Measurements from ENCODE around the gene C16orf78.

The C16orf78 gene

DNA sequence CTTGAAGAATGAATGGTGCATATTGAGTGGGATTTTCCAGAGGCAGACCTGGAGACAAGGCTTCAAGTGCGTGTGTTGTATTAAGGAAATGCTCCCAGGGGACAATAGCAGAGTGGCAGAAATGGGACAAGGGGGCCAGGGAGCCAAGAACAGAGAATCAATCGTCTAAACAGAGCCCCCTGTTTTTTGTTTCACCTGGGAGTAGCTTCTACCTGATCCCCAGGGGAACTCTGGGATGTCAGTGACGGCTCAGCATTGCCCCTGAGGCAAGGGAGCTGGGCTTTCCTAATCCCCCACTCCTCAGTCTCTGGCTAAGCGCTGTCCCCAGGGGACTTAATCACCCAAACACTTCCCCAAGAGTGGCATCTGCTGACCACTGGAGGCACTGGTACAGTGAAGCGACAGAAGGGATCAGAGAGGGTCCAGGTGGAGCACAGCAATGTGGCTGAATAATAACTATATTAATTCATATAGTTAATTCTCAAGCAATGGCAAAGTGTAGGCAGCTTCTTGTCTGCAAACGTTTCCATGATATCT is 35.7 kb upstream of the C16orf78 start:
- FAIRE-seq (no peak), DNase-seq (ENCODE audit: insufficient read length, low spot score) (no peak)
- no peak for TF ChIP-seq POU2F2 (IDR thresholded peaks at IDR 0.05; ENCODE audit: low read depth, low read length)
- TF ChIP-seq POLR2AphosphoS5 (IDR thresholded peaks at IDR 0.05; ENCODE audit: low read depth, low read length): no peak
- TF ChIP-seq PAX5 (IDR thresholded peaks at IDR 0.05; ENCODE audit: insufficient read depth, low read length, severe bottlenecking): no peak
- TF ChIP-seq SPI1 (IDR thresholded peaks at IDR 0.05; ENCODE audit: low read depth, low read length): no peak
- TF ChIP-seq TAF1 (IDR thresholded peaks at IDR 0.05; ENCODE audit: low read depth, low read length): no peak
- no peak for TF ChIP-seq POLR2A (IDR thresholded peaks at IDR 0.05; ENCODE audit: low read depth, low read length)

DNA sequence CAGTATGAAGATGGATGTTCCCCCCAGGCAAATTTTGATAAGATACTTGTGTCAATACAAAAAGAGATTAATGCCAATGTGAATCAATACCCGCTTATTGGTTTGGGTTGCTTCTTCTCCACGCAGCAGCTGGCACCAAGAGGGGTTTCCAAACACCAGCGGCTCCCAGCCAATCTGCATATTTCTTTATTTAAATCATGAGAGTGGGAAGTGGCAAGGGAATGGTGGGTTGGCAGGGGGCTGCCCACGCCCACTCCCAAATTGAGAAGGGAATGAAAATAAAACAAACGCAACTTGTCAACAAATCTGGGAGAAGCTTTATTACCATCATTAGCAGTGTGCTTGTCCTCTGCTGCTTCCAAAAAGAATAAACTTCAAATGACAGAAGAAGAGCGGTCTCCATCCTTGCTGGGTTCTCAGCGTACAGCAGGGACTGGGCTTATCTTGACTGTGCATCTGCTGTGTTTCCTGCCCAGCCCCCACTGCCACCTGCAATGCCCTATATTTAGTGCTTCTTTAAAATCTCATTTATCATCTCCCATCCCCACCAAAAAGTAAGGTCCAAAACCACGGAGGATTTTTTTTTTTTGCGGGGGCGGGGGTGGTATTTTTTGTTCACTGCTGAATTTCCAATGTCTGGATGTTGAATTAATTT is 34.9 kb upstream of the C16orf78 start:
- TF ChIP-seq SPI1 (IDR thresholded peaks at IDR 0.05; ENCODE audit: low read depth, low read length): no peak
- no peak for TF ChIP-seq POLR2A (IDR thresholded peaks at IDR 0.05; ENCODE audit: low read depth, low read length)
- TF ChIP-seq PAX5 (IDR thresholded peaks at IDR 0.05; ENCODE audit: insufficient read depth, low read length, severe bottlenecking): no peak
- TF ChIP-seq POLR2AphosphoS5 (IDR thresholded peaks at IDR 0.05; ENCODE audit: low read depth, low read length): no peak
- no peak for TF ChIP-seq TAF1 (IDR thresholded peaks at IDR 0.05; ENCODE audit: low read depth, low read length)
- no peak for TF ChIP-seq POU2F2 (IDR thresholded peaks at IDR 0.05; ENCODE audit: low read depth, low read length)

DNA sequence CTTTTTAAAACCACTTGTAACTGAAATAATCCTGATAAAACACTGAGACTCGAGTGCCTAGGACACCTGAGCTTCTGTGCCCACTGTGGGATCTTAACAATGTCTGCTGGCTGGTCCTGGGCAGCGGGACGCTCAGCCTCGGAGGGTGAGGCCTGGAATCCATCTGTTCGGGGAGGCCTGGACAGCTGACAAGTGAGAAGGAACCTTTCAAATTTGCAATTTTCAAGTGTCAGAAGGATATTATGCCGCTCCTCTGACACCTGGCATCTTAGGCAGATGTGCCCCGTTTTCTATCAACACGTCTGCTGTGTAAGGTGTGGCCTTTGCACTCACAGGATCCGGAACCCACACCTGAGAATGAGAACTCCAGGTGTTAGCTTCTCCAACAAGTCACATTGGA is 33.1 kb upstream of the C16orf78 start:
- FAIRE-seq (no peak), DNase-seq (ENCODE audit: insufficient read length, low spot score) (no peak)
- TF ChIP-seq TAF1 (IDR thresholded peaks at IDR 0.05; ENCODE audit: low read depth, low read length) (no peak), POLR2AphosphoS5 (IDR thresholded peaks at IDR 0.05; ENCODE audit: low read depth, low read length) (no peak), POU2F2 (IDR thresholded peaks at IDR 0.05; ENCODE audit: low read depth, low read length) (no peak), POLR2A (IDR thresholded peaks at IDR 0.05; ENCODE audit: low read depth, low read length) (no peak), PAX5 (IDR thresholded peaks at IDR 0.05; ENCODE audit: insufficient read depth, low read length, severe bottlenecking) (no peak), SPI1 (IDR thresholded peaks at IDR 0.05; ENCODE audit: low read depth, low read length) (no peak)

More for the DNA sequence above, 34.9 kb upstream of the C16orf78 start:
- DNase-seq (ENCODE audit: insufficient read length, low spot score) (no peak), FAIRE-seq (no peak)

DNA sequence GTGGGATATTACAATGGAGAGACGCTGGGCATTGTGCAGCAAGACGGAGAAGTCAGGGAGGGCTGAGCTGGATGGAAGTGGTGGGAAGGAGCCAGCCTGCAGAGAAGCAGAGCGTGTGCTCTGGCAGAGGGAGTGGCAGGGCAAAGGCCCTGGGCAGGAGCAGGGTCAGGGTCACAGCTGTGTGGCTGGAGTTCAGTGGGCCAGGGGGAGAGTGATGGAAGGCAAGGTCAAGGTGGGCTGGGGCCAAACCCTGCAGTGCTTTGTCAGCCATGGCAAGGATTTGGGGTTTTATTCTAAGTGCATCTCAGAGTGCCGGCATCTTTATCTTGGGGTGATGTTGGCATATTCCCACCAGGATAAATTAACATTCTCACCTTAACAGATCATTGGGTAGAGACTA is 31.9 kb upstream of the C16orf78 start:
- DNase-seq (ENCODE audit: insufficient read length, low spot score) (no peak), FAIRE-seq (no peak)
- TF ChIP-seq TAF1 (IDR thresholded peaks at IDR 0.05; ENCODE audit: low read depth, low read length): no peak
- TF ChIP-seq SPI1 (IDR thresholded peaks at IDR 0.05; ENCODE audit: low read depth, low read length): no peak
- TF ChIP-seq PAX5 (IDR thresholded peaks at IDR 0.05; ENCODE audit: insufficient read depth, low read length, severe bottlenecking): no peak
- no peak for TF ChIP-seq POLR2AphosphoS5 (IDR thresholded peaks at IDR 0.05; ENCODE audit: low read depth, low read length)
- no peak for TF ChIP-seq POU2F2 (IDR thresholded peaks at IDR 0.05; ENCODE audit: low read depth, low read length)
- TF ChIP-seq POLR2A (IDR thresholded peaks at IDR 0.05; ENCODE audit: low read depth, low read length): no peak

DNA sequence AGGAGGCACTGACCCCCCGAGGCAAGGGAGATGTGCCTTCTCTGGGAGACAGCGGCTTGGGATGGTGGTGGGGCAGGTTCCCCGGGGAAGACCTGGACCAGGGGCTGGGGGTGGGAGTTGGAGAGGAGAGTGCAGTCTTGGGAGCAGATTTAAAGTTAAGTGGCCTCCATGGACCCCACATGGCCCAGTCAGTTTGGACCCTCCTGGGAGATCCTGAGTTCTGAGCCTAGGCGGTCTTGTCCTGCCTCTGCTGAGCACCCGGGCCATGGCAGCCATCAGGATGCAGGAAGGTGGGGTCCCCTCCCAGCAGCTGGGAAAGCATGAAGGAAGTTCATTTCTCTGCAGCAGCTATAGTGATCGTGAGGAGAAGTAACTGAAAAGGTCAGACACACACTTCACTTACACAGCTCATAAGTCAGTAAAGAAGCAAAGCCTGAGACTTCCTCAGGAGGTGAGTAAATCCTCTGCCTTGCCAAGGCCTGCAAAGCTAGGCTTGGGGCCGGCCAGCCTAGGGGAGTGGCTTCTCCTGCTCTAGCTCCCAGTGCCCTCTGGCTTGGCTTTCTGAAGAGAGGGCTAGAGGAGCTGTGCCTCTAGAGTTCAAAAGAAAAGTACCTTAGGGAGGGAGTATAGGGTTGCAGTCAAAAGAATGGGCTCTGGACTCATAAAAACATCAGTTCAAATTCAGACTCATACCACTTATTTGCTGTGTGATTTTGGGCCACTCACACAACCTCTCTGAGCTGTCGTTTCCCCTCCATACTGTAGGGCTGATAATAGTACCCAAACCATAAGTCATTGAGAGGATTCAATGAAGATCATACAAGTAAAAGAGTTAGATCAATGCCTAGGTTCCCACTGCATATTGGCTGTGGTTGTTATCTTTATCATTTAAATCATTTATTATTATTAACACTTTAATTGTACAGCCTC is 31.0 kb upstream of the C16orf78 start:
- DNase-seq (ENCODE audit: insufficient read length, low spot score) (no peak), FAIRE-seq (no peak)
- TF ChIP-seq POLR2A (IDR thresholded peaks at IDR 0.05; ENCODE audit: low read depth, low read length): no peak
- no peak for TF ChIP-seq POLR2AphosphoS5 (IDR thresholded peaks at IDR 0.05; ENCODE audit: low read depth, low read length)
- TF ChIP-seq POU2F2 (IDR thresholded peaks at IDR 0.05; ENCODE audit: low read depth, low read length): no peak
- TF ChIP-seq SPI1 (IDR thresholded peaks at IDR 0.05; ENCODE audit: low read depth, low read length): no peak
- no peak for TF ChIP-seq TAF1 (IDR thresholded peaks at IDR 0.05; ENCODE audit: low read depth, low read length)
- no peak for TF ChIP-seq PAX5 (IDR thresholded peaks at IDR 0.05; ENCODE audit: insufficient read depth, low read length, severe bottlenecking)

DNA sequence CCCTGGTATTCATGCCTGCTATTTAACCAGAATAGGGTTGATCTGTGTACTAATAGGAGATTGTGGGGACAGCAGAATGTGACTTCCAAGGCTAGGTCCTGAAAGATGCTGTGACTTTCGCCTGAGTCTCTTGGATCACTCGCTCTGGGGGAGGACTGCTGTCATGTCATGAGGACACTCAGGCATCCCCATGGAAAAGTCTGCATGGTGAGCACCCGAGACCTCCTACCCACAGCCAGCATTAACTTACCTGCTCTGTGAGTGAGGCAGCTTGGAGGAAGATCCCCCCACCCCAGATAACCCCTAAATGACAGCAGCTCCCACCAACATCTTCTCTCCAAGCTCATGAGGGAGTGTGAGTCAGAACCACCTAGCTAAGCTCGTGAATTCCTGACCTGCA is 30.3 kb upstream of the C16orf78 start:
- no peak for DNase-seq (ENCODE audit: insufficient read length, low spot score)
- TF ChIP-seq PAX5 (IDR thresholded peaks at IDR 0.05; ENCODE audit: insufficient read depth, low read length, severe bottlenecking) (no peak), POLR2AphosphoS5 (IDR thresholded peaks at IDR 0.05; ENCODE audit: low read depth, low read length) (no peak), POU2F2 (IDR thresholded peaks at IDR 0.05; ENCODE audit: low read depth, low read length) (no peak), POLR2A (IDR thresholded peaks at IDR 0.05; ENCODE audit: low read depth, low read length) (no peak), SPI1 (IDR thresholded peaks at IDR 0.05; ENCODE audit: low read depth, low read length) (no peak), TAF1 (IDR thresholded peaks at IDR 0.05; ENCODE audit: low read depth, low read length) (no peak)
- no peak for FAIRE-seq

DNA sequence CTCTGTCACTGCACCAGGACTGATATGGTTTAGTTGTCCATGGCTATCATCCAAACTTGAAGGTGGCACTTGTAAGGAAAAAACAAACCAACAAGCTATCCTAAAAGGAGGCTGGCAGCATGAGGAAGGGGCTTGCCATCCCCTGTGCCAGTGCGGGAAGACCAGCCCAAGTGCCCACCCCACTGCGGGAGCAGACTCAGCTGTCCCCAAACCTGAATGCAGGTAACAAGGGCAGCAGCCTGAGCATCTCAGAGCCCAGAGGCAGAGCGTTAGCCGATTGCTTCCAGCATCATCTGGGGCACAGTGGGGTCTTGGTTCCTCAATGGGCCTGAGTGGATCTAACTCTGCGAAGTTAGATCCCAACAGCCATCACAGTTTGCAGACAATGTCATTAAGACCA is 29.2 kb upstream of the C16orf78 start:
- DNase-seq (ENCODE audit: insufficient read length, low spot score) (no peak), FAIRE-seq (no peak)
- TF ChIP-seq SPI1 (IDR thresholded peaks at IDR 0.05; ENCODE audit: low read depth, low read length) (no peak), TAF1 (IDR thresholded peaks at IDR 0.05; ENCODE audit: low read depth, low read length) (no peak), POLR2AphosphoS5 (IDR thresholded peaks at IDR 0.05; ENCODE audit: low read depth, low read length) (no peak), POU2F2 (IDR thresholded peaks at IDR 0.05; ENCODE audit: low read depth, low read length) (no peak), PAX5 (IDR thresholded peaks at IDR 0.05; ENCODE audit: insufficient read depth, low read length, severe bottlenecking) (no peak), POLR2A (IDR thresholded peaks at IDR 0.05; ENCODE audit: low read depth, low read length) (no peak)

DNA sequence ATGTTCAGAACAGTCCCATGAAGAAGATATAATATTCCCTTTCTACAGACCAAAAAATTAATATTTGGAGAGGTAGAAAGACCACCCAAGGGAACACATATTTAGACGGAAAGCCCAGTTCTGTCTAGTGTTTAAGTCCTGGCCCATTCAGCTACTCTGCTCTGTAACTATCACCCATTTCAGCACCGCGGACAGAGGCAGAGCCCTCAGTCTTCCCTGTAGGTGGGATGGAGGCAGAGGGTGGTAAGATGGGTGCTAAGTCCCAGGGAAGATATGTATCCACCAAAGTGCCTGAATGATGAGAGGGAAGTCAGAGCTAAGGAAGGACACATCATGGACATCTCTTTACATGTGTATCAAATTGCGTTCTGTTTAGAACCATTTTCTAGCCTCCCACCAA is 27.8 kb upstream of the C16orf78 start:
- DNase-seq (ENCODE audit: insufficient read length, low spot score): no peak
- no peak for FAIRE-seq
- no peak for TF ChIP-seq POLR2A (IDR thresholded peaks at IDR 0.05; ENCODE audit: low read depth, low read length)
- TF ChIP-seq SPI1 (IDR thresholded peaks at IDR 0.05; ENCODE audit: low read depth, low read length): no peak
- no peak for TF ChIP-seq TAF1 (IDR thresholded peaks at IDR 0.05; ENCODE audit: low read depth, low read length)
- no peak for TF ChIP-seq POLR2AphosphoS5 (IDR thresholded peaks at IDR 0.05; ENCODE audit: low read depth, low read length)
- no peak for TF ChIP-seq PAX5 (IDR thresholded peaks at IDR 0.05; ENCODE audit: insufficient read depth, low read length, severe bottlenecking)
- TF ChIP-seq POU2F2 (IDR thresholded peaks at IDR 0.05; ENCODE audit: low read depth, low read length): no peak

DNA sequence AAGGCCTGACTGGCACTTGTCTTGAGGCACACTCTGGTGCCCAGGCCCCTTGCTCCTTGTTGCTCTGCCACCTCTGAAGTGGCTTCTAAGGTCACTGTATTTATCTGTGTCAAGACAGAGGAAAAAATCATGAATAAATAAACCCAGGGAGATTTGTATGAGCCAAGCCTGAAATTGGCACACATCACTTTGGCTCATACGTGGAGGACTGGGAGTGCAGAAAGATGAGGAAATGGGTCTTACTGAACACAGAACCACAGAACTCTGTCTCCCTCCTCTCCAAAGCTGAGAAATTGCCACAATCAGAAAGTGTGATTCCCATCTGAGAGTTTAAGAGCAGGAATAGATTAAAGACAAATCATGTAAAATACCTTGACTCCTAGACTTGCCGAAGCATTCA is 27.1 kb upstream of the C16orf78 start:
- no peak for FAIRE-seq
- TF ChIP-seq TAF1 (IDR thresholded peaks at IDR 0.05; ENCODE audit: low read depth, low read length) (no peak), SPI1 (IDR thresholded peaks at IDR 0.05; ENCODE audit: low read depth, low read length) (no peak)

More for the DNA sequence above, 27.1 kb upstream of the C16orf78 start:
- no peak for DNase-seq (ENCODE audit: insufficient read length, low spot score)

Data from GM12891 (cell line).